Stimulated activated CD8-positive, alpha-beta memory T cell treated with anti-CD3 and anti-CD28 coated beads, Interleukin-7, amount 100 ng/mL, for 4 hours (primary cell): Measurements from ENCODE around the gene SLC35D3.
"Not testable (repeated sequence)": the region's sequence is repeated elsewhere in the genome, so short reads cannot be mapped to it uniquely, and the experiment has no call there.

Experiments
- DNase-seq, 2 donors: peaks; one replicate each; pipeline ENCODE4 v3.0.0-alpha.2; 2020; ENCODE audit warnings: low read depth in 2 of 2

Gene SLC35D3

DNA sequence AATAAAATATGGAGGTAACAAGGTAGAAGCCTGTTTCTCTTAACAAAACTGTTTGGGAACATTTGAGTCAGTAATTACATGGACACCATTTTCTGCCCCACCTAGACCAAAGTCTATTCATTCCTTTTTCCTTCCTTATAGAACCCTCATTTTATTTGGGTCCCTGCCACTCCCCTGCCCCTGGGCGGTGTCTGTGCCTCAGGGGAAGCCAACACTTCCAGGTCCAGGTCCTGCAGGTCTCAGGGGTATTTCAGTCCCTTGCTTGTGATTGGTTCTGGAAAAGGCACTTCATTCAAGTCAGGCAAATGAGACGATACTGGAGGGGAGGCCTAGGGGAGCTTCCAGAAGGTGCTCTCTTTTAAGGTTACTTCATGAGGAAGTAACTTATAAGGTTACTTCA, 42.3 kb downstream of the SLC35D3 start:
- no peak for DNase-seq

DNA sequence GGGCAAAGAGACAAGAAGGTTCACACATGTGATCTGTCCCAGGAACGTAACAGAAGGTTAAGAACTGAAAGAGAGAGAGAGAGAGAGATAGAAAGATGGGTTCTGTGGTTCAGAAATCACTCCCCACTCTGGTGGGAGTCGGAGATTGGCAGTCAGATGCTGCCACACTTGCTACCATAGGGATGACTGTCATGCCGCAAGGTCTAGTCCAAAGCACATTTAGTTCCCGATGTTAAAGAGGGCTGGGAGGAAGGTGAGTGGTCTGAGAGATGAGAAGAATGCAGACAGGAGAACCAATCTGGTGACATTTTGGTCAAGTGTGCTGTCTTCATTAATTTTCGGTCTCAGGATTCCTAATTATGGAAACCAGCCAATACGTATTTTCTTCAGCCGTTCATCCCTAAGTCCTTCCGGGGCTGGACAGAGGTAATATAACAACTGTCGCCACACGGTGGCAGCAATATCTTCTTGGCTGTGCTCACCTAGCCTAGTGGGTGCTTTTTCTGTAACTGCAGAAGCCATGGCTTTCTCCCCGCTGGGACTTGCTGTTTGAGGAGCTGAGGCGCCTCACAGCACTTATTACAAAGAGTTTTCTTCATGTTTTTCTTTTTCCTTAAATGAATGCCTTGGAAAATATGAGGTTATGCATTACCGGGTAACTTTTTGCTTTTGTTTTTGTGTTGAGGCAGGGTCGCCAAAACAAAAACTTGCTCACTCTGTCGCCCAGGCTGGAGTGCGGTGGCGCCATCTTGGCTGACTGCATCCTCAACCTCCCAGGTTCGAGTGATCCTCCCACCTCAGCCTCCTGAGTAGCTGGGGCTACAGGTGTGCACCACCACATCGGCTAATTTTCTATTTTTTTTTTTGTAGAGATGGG, 46.0 kb downstream of the SLC35D3 start:
- DNase-seq: peak; percentile 43 to 45

DNA sequence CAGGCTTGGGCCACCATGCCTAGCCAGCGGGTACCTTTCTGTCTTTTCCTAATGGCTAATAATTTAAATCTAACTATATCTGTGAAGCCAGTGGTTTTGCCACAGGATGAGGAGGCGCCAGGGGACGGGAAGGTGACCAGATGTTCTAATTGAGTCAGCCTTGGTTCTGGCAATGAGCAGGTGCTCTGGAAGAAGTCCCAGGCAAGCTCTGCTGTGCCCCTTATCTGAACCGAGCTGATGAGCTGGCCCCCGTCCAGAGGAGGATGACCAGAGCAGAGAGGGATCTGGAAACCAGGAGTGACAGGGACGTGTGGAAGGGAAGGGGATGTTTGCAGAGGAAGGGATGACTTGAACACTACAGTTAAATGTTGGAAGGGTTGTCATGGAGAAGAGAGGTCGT, 46.7 kb downstream of the SLC35D3 start:
- no peak for DNase-seq

DNA sequence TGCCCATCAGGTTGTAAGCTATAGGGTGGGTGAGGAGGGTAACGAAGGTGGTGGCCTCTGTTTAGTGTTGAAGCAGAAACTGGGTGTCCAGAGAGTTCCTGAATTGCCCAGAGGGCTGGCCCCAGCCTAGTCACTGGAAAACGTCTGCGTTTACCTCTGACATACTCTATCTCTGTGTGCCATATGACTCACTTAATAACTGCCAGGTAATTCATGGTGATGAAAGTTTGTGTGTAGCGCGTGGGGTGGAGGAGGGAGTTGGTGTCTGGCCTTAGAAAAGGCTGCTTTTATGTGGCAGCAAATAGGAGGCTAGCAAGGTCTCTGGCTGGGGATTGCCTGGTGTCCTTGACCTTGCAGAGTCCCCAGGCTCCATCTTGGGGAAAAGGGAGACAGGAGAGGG, 47.3 kb downstream of the SLC35D3 start:
- DNase-seq: no peak

DNA sequence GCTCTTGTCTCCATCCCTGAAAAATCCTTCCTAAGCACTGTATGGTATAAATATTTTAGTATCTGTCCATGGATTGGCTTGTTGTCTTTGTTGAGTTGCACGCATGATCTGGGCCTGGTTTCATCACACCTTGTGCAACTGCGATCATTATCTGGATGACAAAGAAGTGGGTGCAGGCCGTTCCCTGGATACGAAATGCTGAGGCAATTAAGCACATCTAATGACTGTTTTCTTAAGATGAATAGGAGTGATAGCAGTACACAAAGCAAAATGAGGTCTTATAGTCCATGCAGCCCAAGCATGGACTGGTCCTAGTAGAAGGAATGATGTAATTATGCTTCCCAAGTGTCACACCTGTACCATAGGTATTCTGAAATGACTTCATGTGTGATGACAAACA, 47.8 kb downstream of the SLC35D3 start:
- DNase-seq: no peak

DNA sequence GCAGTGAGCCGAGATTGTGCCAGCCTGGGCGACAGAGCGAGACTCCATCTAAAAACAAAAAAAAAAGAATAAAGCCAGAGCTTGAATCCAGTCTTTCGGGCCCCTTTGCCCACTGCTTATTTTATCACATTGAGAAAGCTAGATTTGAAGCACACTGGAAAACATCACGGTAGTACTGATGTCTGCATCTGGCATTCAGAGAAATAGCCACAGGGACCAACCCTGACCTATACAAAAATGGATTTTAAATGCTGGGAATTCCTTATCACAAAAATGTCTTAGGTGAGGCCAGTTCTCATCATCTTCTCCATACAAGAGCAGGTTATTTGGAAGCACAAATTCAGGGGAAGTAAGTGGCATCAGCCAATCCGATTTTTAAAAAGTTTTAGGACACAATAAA, 49.5 kb downstream of the SLC35D3 start:
- no peak for DNase-seq

DNA sequence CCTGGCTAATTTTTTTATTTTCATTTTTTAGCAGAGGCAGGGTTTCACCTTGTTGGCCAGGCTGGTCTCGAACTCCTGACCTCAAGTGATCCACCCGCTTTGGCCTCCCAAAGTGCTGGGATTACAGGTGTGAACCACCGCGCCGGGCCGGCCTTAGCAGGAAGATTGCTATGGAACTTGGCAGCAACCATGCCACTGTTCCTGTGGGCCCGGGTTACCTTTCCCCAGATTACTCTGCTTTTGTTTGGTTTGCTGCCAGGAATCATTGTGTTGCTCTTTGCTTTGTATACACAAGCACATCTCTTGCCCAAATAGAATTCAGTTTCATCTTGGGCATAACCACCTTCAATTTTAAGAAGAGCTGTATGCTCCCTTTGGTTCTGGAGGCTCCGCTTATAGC, 51.7 kb downstream of the SLC35D3 start:
- not testable (repeated sequence) for DNase-seq
